Kasumi-1 (cell line): ENCODE results near the gene RPS6KA5.
"Not testable (repeated sequence)": the region's sequence is repeated elsewhere in the genome, so short reads cannot be mapped to it uniquely, and the experiment has no call there.

ENCODE experiments used
- DNase-seq, 2 experiments: peaks; one replicate each; lab custom pipeline; 2025; lab: John Stamatoyannopoulos, UW

Gene RPS6KA5

DNA sequence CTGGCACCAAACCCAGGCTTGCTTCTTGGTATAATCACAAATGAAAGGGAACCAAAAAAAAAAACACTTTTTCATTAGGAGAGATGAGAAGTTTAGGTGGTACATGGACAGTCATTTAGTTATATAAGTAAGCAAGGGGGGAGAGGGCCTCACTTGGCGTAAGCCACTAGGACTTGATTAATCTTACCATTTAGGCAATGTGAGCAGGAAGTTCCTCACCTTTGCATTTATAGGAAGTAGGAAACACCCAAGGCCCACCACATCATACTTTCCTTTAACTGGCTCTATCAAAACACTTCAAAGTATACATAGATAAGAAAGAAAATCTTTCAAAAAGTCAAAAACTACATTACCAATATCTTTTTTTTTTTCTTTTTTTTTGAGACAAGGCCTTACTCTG lies 6.7 kb upstream of the RPS6KA5 start:
- DNase-seq = no peak

DNA sequence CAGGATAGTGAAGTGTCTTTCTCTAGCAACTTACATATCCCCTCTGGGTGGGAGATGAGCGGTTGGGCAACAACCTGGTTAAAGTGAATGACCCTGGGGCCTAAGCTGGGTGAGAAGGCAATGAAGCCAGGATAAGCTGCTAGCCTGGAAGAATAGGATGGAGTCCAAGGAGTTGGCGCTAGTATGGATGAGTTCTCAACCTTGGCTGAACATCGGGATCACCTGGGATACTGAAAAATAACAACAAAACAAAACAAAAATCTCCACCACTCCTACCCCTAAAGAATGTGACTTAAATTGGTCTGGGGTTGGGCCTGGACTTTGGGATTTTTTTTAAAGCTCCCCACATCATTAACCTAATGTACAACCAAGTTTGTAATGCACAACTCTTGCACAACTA lies 4.8 kb upstream of the RPS6KA5 start:
- DNase-seq = no peak

DNA sequence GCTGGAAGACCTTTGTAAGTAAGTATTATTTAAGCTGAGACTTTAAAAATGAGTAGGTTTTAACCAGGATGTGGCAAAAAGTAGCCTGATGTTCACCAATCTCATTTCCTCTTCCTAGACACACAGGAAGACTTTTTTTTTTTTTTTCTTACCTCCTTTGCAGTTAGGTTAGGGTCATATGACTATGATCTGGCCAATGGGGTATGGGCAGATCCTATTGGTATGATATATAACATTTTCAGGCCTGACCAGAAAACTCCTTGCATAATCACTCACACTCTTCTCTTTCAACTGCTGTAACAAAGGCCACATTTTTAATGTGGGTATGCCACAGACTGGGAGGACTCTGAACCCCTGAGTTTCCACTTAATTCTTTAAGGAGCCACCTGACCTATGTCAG lies 2.7 kb upstream of the RPS6KA5 start:
- peak; percentile 51 to 69 for DNase-seq

DNA sequence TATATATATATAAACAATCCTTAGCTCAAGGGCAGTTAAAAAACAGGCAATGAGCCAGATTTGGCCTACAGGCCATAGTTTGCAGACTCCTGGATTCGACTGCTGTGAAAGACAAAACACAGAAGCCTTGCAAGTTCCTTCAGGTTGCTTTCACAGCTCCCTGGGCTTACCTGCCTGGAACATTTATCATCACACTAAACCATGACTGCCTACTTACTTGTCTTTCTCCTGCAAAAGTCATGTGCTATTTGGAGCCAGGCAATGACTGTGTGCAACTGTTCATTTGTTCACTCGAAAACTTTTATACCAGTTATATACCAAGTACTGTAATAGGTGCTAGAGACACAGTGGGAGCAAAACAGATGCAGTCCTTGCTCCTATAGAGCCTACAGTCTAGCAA lies 2.2 kb upstream of the RPS6KA5 start:
- DNase-seq = no peak

DNA sequence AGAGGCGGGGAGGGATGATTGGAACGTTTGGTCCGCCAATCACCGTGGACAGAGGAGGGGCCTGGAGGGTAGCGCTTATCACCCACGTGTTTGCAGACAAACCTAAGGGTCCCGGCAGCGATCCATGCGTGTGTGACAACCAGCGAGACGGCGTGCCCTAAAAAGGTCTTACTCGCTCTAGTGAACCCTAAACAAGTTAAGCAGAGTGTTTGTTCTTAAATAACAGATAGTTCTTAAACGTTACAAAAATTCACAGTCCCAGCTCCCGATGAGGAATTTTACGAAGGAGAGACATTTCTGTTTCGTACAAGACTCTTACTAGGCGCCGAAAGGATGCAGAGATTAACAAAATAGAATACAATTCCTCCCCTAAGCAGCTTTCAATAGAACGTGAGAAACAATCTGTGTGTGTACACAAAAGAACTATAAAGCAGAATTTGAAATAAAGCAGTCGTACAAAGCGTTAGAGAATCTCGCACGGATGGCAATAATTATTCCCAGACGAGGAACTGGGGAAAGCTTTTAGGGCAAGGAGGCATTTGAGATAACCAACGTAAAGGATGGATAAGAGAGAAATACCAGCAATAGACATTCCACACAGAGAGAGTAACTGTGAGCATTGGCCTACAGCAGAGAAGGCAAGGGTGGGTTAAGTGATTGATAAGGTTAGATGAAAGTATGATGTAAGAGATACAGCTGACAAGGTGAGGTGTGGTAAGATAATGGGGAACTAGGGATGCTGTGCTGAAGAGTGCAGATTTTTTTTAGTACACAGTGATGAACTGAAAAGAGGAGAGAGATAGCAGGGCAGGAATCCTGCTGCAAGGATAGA lies 831 bp upstream of the RPS6KA5 start:
- DNase-seq = peak in 1 of 2 experiments; percentile 49

DNA sequence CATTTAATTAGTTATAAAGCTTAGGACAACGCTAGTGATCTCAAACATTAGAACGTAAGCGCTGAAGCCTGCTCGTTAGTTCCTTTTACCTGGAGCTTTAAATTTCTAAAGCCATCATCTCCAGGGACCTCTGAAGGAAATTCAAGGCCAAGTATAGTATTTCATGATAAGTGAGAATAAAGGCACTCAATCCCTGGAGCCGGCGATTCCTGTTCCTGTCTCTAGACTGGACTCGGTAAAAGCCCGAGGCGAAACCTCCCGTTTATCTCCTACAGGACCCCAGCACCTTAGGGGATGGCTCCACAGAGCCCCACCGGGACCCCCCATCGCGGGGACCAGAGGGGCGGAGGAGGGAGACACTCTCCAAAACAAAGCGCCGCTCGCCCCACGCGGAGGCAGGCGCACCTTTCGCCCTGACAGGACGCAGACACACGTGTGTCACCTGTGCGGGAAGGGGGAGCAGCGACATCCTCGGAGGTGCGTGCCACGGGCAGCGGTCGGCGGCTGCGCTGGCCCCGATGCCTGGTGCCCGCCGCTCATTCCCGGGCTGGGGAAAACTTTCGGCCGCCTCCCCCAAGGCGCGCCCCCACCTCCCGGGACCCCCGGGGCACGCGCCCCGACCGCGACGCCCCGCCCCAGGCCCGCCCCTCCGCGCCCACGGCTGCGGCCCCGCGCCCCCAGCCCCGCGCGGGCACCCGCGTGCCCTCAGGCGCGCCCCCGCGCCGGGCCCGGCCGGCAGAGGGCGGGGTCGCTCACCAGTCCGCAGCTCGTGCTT lies 678 bp downstream of the RPS6KA5 start:
- peak; percentile 30 to 62 for DNase-seq

DNA sequence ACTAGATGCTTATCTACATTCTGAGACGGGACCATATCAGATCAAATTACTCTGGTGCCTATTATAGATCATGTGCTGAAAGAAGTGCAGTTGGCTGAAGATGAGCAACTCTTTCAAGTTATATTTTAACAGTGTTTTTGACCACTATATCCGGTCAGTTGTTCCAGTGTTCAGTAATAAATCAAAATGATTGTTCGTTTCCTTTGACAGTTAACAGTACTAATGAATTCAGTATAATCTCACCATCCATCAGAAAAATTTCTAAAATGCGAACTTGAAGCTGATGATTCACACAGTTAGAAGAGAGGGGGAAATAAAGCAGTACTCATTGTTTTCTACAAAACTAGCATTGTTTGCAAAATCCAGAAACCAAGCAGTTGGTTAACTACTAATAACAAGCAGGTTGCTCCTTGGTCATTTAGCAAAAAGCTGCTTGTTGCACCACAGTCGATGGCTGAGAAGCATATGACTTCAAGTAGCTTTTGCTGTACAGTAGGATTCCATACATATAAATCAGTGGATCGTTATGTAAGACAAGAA lies 2.3 kb downstream of the RPS6KA5 start:
- DNase-seq = no peak

DNA sequence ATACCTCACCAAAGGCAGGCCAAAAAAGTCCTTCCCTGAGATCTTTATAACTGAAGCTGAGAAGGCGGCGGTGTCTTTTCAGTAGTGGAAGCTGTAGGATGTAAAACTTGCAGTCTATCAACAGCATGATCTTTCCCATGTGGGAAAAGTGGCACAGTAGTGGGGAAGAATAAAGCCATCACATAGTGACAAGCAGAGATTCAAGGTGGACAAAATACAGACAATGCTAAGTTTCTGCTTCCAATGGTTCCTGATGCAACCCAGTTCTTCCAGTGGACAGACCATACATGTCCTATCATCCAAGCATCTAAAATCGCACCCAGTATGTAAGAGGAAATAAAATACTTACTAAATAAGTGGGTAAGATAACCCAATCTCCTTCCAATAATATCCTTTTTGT lies 4.1 kb downstream of the RPS6KA5 start:
- DNase-seq = no peak

DNA sequence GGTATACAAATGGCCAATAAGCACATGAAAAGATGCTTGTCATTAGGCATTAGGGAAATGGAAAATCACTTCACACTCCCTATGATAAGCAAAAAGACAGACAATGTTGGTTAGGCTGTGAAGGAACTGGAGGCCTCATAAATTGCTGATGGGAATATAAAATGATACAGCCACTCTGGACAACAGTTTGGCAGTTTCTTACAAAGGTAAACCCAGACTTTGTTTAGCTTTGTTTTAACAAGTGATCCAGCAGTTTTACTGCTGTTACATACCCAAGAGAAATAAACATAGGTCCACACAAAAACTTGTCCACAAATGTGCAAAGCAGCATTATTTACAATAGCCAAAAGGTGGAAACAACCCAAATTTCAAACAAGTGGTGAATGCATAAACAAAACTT lies 5.4 kb downstream of the RPS6KA5 start:
- no peak for DNase-seq

DNA sequence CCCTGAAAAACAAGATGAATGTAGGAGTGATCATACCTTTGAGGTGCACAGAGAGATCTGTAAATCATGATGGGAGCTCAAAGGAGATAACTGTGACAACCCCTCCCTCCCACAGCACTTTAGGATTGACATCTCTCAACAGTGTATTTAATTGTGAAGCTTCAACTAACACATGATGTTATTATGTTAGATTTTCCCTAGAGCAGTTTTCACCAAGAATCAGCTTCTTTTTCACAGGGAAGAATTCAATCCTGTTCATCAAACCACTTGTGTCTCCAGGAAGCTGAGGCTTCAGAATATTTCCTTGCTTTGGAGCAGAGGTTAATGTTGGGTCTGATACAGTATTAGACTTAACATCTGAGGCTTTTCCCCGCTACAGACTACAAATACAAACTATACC lies 11.8 kb downstream of the RPS6KA5 start:
- no peak for DNase-seq

DNA sequence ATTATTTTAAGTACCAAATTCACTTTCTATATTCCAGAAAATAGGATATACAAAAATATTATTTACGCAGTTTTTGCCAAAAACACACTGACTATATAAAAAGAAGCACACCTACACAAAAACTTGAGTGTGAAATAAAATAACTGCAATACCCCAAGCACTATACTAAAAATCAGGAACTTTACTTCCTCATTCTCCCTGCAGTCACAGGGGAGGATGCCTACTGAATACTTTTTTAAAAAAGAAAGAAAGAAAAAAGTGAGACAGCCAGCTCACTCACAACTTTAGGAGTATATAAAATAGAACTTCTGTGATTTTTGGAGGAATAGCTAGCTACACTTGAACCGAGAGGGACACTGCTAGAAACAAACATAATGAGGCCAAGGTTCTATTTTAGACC lies 12.2 kb downstream of the RPS6KA5 start:
- peak; percentile 42 to 53 for DNase-seq

DNA sequence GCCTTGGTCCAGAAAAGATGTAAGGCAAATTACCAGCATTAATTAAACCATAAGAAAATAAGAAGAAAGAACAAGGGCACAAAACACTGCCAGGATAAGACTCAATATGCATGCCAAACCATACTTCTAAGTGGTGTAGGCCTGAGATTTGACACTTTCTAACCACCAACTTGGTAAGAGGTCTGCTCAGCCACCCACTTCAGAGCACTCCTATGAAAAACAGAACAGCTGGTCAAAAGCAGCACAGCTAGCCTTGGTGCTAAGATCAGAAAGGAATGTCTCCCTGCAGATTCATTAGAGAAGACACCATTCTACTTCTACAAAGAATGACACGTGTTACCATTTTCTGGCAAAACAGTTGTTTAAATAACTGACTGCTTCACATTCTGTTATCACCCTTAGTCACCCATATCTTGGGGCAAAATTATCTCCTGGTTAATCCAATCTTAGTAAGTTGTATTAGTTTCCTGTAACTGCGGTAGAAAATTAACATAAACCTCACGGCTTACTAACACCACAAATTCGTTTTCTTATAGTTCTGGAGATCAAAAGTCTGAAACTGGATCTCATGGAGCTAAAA lies 13.2 kb downstream of the RPS6KA5 start:
- no peak for DNase-seq

DNA sequence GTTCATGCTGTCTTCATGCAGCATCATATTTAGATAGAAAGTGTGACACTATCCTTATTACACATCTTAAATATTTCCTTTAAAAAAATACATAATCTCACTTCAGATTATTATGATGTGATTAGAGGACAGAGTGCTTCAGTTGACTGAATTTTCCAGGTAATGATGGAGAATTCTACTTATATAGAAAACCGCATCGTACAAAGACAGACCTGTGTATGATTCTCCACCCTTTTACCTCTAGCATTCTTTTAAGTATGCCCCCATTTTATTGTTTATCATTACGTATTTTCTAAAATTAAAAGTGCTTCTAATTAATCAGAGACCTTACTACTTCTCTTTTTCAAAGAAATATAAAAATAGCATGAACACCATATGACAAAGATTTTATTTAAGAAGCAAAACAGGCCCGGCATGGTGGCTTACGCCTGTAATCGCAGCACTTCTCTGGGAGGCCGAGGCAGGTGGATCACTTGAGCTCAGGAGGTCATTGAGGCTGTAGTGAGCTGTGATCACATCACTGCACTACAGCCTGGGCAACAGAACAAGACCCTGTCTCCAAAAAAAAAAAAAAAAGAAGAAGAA lies 13.9 kb downstream of the RPS6KA5 start:
- no peak for DNase-seq

DNA sequence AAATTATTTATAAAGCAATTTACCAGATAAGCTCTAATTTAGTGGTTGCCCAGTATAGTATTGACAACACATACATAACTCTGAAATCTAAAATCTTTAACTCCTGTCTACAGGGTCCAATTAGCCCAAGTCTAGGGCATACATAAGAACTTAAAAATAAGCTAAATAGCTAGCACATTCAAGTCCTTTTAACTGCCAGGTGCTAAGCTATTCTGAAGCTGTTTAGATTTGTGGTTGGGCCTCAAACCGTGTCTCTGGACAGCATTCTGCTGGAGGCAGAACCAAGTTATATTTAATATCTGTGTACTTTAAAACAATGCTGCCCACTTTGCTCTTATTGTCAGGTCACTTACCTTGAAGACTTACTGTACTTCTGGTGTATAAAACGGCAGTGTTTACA lies 19.0 kb downstream of the RPS6KA5 start:
- no peak for DNase-seq

DNA sequence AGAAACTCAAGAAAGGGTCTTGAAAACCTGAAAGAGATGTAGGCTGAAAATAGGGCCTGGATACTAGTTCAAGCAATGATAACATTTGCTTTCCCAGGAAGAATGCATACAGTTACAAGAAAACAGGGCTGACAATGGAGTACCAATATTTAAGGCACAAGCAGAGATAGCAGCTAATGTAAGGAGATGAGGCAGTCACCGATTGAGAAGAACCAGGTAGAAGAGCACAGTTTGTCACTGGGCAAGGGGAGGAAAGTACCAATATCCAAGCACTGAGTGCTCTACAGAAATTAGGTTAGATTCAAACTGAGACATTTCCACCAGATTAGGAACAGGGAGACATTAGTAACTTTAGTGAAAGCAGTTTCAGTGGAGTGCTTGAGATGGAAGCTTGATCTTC lies 19.9 kb downstream of the RPS6KA5 start:
- no peak for DNase-seq

DNA sequence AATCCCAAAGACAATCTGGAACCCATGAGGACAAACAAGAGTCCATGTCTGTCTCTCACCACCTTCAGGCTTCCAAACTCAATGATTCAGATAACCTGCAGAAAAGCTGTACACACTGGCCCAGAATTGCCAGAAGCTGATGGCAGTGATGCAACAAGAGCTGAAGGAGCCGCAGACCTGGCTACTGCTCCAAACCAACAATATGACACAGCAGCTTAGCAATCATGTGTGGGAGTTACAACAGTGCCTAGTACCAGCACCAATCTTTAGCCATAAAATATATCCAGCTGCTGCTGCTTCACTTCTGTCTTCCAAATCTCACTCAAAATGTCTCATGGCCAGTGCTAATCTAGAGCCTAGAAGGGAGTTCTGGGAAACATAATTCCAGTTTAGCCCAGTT lies 22.0 kb downstream of the RPS6KA5 start:
- DNase-seq = no peak

DNA sequence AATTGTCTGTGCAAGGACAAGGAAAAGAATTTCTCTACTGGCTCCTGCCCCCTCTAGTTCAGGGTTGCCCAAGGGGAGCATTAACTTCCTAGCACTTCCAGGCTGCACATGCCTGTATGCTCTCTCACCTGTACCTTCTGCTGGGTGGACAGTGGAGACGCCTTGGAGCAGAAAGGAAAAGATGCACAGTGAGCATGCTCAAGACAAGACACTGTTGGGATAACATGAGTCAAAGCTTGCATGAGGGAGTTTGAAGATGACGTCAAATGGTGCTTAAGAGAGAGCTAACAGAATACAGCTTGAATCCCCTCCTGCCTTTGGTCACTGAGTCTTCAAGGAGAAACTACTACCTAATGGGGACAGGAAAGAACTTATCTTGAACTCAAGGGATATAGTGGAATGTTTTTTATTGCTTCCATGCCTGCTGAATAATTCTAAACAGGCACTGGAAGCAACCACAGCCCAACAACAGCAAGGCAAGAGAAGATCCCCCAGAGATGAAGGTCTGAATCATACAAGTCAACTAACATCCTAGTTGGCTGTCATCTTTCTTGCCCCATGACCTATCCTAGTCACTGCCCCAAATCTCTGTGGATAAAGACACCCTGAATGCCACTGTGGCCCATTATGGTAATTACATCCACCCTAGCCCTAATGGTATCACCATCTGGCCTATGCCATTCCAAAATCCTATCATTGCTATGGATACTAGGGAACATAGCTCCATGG lies 23.5 kb downstream of the RPS6KA5 start:
- no peak for DNase-seq

DNA sequence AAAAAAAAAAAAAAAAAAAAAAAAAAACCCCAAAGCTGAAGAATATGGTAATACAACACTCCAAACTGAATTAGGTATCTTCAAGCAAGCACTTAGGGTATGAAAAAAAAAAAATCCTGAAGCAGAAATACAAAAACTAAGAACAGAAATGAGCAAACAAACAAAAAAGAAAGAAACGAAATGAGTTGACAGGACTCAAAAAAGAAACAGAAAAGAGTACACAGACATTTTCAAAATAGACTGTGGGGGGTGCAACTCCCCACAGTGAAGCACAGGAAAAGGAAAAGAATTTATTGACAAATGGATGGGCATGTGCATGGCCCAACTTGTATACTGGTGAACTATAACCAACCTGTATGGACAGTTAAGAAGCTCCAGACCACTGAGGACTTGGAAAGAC lies 24.6 kb downstream of the RPS6KA5 start:
- no peak for DNase-seq

DNA sequence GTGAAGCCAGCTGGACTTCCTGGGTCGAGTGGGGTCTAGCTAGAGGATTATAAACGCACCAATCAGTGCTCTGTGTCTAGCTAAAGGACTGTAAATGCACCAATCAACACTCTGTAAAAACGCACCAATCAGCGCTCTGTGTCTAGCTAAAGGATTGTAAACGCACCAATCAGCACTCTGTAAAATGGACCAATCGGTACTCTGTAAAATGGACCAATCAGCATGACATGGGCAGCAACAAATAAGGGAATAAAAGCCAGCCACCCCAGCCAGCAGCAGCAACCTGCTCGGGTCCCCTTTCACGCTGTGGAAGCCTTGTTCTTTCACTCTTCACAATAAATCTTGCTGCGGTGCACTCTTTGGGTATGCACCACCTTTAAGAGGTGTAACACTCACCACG lies 26.1 kb downstream of the RPS6KA5 start:
- DNase-seq = not testable (repeated sequence)

DNA sequence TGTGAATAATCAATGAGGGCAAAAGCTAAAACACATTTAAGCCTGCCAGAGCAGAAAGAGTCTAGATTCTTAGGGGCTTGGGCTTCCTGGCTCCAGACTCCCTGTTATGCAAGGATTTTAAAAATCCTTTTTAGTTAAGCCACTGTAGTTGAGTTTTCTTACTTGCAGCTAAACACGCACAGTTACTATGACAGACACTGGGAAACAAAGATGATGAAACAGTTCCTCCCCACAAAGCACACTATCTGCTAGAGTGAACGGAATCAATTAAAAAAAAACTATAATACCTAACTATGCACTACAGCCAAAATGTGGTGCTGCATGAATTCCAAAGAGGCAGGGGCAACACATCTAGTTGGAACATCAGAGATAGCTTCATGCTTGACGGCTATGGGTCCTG lies 28.2 kb downstream of the RPS6KA5 start:
- DNase-seq = peak; percentile 37 to 46

DNA sequence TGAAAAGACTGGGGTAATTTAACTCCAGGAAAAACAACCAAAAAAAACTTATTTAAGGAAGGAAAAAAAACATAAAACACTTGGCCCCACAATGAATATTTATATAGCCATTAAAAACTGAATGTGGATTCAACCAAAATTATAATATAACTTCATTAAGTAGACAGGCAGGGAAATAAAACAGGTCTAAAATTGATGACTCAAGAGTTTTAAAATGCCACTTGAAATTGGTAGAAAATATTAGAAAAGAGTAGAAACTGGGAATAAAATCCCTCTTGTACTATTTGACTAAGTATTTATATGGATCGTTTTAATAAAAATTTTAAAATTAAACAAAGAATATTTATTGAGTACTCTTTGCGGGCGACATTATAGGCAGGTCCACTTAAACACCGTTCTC lies 28.8 kb downstream of the RPS6KA5 start:
- no peak for DNase-seq
